Endothelial cell of umbilical vein (primary cell): ENCODE measurements around the gene HDAC8.

ENCODE experiments used
- CTCF ChIP-seq, 2 donors: IDR thresholded peaks; 1 replicate in 1 of 2; 2 replicates in 1 of 2; pipeline ENCODE4 v1.5.1; 2011; ENCODE audit warnings: low read length in 2 of 2, mild to moderate bottlenecking in 2 of 2, moderate library complexity in 2 of 2, control low read depth in 1 of 2, inconsistent platforms in 1 of 2, low read depth in 1 of 2; ENCODE audit not compliant: insufficient read depth in 1 of 2; ENCODE audit errors: extremely low read depth in 1 of 2
- EZH2 ChIP-seq: IDR thresholded peaks from 2 replicates; pipeline ENCODE4 v1.6.1; 2012; ENCODE audit warnings: borderline replicate concordance, low read depth, mild to moderate bottlenecking, moderate library complexity, low read length, inconsistent platforms; ENCODE audit not compliant: severe bottlenecking
- GATA2 ChIP-seq: IDR thresholded peaks from 2 replicates; pipeline ENCODE4 v1.7.0; 2011; ENCODE audit warnings: low read depth, mild to moderate bottlenecking, moderate library complexity, mixed read lengths, low read length; ENCODE audit not compliant: insufficient read length, insufficient read depth
- JUN ChIP-seq: IDR thresholded peaks from 2 replicates; pipeline ENCODE4 v1.6.1; 2011; ENCODE audit warnings: borderline replicate concordance, low read depth; ENCODE audit not compliant: insufficient read length, insufficient read depth
- MAX ChIP-seq: IDR thresholded peaks from 2 replicates; pipeline ENCODE4 v1.6.1; 2011; ENCODE audit not compliant: insufficient read depth, insufficient read length
- MYC ChIP-seq: IDR thresholded peaks from one replicate; pipeline ENCODE4 v1.6.1; 2011; ENCODE audit warnings: mild to moderate bottlenecking, low read depth, low read length
- POLR2A ChIP-seq: IDR thresholded peaks from 2 replicates; pipeline ENCODE4 v1.6.1; 2012; ENCODE audit warnings: low read depth, mild to moderate bottlenecking, control low read depth, low read length
- POLR2AphosphoS5 ChIP-seq: IDR thresholded peaks from 2 replicates; pipeline ENCODE4 v1.6.1; 2012; ENCODE audit warnings: low read depth, mild to moderate bottlenecking, control low read depth, low read length, moderate library complexity; ENCODE audit not compliant: insufficient read depth

GRCh38 chrX:72366701-72367454 is 205.8 kb downstream of the HDAC8 start:
- TF ChIP-seq MAX (no peak), POLR2A (no peak), CTCF (IDR thresholded peaks at IDR 0.05; ENCODE audit: extremely low read depth in 1 of 2, insufficient read depth in 1 of 2, low read depth in 1 of 2, low read length in 2 of 2) (no peak), EZH2 (no peak), MYC (no peak), POLR2AphosphoS5 (no peak), GATA2 (no peak), JUN (no peak)
